AG04450 (cell line): ENCODE data around the gene PAX7. TPM values are rescaled to one million over a fixed set of nuclear protein-coding genes. Genes with fewer than 3 reads are reported as not detected.

Source experiments
- CTCF ChIA-PET: fragments of 300-600, 350-600 bp; formaldehyde crosslinking; extraction: SDS; loops from one replicate; lab custom pipeline; 2022; ENCODE audit warnings: antibody characterized with exemption, inconsistent platforms; lab: Charles Lee
- POLR2A ChIA-PET: fragments of 350-600 bp; formaldehyde crosslinking; extraction: SDS; loops from one replicate; lab custom pipeline; 2021; ENCODE audit warnings: antibody characterized with exemption, inconsistent platforms; lab: Yijun Ruan, JAX
- DNase-seq: peaks from one replicate; pipeline ENCODE4 v3.0.0-alpha.2; 2011; ENCODE audit warnings: low read depth, low spot score
- H3K27ac ChIP-seq: one replicate; pipeline ENCODE4 v1.5.1; 2012; ENCODE audit warnings: low read depth, low read length, control low read depth
- H3K27me3 ChIP-seq: one replicate; pipeline ENCODE4 v1.6.0; 2012; ENCODE audit warnings: low read length; ENCODE audit not compliant: control insufficient read depth, insufficient read depth
- H3K4me3 ChIP-seq: 2 replicates; pipeline ENCODE4 v1.5.1; 2011; ENCODE audit warnings: mild to moderate bottlenecking, low read depth, low read length, control low read depth
- H3K9me3 ChIP-seq: 2 replicates; pipeline ENCODE4 v1.5.1; 2012; ENCODE audit warnings: low read length; ENCODE audit not compliant: control insufficient read depth, insufficient read depth
- polyA plus RNA-seq: library from polyadenylated mRNA; depleted of rRNA; stranded (reverse); fragments of >200 nt; gene quantifications from 2 replicates; pipeline ENCODE4 v1.2.3, GENCODE V29; 2011
- TF ChIP-seq, protein P1 (sequence below): IDR thresholded peaks from 2 replicates; pipeline ENCODE4 v1.5.1; 2011; ENCODE audit warnings: low read depth, low read length, control low read depth, inconsistent platforms

PAX7 gene
- polyA plus RNA-seq, 1 experiment = not detected

GRCh38 chr1:18635891-18636595, 5.4 kb downstream of the PAX7 start:
- DNase-seq = no peak
- POLR2A ChIA-PET = no interaction called here
- TF ChIP-seq, protein P1, sequence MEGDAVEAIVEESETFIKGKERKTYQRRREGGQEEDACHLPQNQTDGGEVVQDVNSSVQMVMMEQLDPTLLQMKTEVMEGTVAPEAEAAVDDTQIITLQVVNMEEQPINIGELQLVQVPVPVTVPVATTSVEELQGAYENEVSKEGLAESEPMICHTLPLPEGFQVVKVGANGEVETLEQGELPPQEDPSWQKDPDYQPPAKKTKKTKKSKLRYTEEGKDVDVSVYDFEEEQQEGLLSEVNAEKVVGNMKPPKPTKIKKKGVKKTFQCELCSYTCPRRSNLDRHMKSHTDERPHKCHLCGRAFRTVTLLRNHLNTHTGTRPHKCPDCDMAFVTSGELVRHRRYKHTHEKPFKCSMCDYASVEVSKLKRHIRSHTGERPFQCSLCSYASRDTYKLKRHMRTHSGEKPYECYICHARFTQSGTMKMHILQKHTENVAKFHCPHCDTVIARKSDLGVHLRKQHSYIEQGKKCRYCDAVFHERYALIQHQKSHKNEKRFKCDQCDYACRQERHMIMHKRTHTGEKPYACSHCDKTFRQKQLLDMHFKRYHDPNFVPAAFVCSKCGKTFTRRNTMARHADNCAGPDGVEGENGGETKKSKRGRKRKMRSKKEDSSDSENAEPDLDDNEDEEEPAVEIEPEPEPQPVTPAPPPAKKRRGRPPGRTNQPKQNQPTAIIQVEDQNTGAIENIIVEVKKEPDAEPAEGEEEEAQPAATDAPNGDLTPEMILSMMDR = no peak
- Histone ChIP-seq H3K9me3 (no peaks in the 10 kb centered on the region; the same call in 1 of the 2 replicates), H3K27ac (no peak overlapping the region), H3K27me3 (peaks cover 95% of the 10 kb centered on the region), H3K4me3 (no peak overlapping the region)
- CTCF ChIA-PET = no interaction called here

DNA sequence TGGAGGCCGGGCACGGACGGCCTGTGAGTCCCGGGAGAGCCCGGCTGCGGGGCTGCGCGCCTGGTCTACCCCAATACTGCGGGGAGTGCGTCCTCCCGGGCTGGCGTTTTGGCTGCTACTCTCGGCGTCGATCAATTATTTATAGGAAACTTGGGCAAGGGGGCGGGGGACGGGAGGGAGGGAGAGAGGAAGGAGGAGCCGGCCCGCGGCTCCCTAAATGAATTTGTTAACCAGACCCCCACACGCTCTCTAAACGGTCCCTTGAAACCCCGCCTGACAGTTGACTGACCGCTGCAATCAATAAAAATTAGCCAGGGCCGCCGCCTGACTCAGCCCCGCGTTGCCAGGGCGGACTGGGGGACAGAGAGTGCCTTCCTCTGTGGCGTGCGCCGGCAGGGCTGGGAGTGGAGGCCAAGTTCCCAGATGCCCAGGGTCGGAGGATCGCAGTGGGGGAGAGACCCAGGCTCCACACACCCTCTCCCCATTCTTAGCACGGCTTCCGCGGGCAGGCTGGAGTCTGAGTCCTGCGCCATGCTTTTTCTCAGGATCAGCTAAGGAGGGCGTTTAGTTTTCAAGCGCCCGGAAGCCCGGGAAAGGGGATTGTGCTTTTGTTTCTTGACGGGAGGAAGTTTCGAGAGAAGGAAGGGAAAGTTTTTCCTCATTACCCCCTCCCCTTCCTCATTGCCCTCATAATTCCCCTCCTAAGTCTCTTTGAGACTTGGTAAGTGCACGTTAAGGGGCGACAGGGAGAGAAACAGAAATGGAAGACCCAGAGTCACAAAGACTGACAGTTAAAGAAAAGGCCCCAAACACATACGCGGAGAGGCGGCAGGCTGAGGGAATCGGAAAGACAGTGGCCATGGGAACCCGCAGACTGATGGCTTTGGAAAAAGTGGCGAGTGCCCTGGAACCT, 6.2 kb downstream of the PAX7 start:
- Histone ChIP-seq H3K9me3 (peaks cover 4% of the 10 kb centered on the region; the same call in 1 of the 2 replicates), H3K4me3 (no peak overlapping the region), H3K27me3 (peaks cover 96% of the 10 kb centered on the region), H3K27ac (no peak overlapping the region)
- TF ChIP-seq, protein P1 = no peak
- ChIA-PET POLR2A (no interaction called here), CTCF (no interaction called here)
- no peak for DNase-seq

DNA sequence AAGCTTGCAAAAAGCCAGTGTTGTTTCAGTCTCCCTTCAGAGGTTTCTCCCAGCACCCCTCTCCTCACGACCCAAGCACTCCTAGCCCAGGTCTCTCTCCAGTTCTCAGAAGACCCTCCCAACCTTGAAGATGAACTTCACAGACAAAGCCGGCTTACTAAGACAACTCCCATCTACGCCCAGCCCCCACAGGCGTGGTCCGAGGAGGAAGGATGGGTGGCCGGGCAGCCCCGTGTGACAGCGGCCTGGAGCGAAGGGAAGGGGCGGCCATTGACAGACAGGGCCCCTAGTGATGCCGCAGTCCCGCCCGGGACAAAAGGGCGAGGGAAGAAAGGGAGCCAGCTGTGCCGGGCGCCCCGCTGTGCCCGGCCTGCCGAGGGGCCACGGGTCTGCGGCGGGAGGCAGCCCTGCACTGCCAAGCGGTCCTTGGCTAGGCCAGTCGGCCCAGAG, 6.9 kb downstream of the PAX7 start:
- Histone ChIP-seq H3K27ac (no peak overlapping the region), H3K4me3 (no peak overlapping the region), H3K9me3 (peaks cover 4% of the 10 kb centered on the region; the same call in 1 of the 2 replicates), H3K27me3 (peaks cover 95% of the 10 kb centered on the region)
- CTCF ChIA-PET = no interaction called here
- DNase-seq = no peak
- POLR2A ChIA-PET = no interaction called here
- TF ChIP-seq, protein P1 = no peak

DNA sequence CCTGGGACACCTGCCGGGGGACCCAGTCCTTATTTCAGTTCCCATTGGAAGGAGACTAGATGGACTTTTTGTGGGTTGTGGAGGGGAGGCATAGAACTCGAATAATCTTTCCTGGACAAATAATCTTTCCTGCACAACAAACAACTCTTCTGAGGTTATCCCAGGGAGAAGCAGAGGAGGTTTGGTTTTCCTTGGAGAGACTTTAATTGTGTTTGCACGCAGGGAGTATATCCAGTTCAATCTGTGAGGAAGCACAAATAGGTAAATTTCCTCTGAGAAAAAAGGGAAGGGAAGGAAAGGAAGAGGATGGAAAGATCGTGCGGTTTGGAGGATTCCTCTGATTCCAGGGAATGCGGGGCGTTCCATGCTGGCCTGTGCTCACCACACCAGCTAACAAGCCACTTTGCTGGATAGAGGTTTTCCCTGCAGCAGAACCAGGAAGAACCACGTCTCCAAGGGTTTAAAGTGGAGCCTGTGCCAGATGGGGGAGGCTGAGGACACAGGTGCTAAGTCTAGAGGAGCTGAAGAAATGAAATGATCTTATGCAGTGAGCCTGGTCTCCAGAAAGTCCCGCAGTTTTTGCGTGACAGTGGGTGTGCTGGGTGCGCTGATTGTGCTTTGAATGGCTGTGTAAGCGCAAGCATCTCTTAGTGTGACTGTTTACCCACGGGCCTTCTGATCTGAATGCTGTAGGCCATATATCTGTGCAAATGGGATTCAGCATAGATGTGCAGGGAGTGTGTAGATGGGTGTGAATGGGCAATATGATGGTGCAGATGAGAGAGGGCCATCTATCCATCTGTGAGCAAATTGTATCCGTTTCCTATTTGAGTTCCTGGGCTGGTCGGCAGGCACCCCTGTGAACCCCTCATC, 7.6 kb downstream of the PAX7 start:
- Histone ChIP-seq H3K9me3 (peaks cover 4% of the 10 kb centered on the region; the same call in 1 of the 2 replicates), H3K27me3 (peaks cover 95% of the 10 kb centered on the region), H3K4me3 (no peak overlapping the region), H3K27ac (no peak overlapping the region)
- ChIA-PET POLR2A (no interaction called here), CTCF (no interaction called here)
- no peak for DNase-seq
- TF ChIP-seq, protein P1 = no peak
